Transverse colon (tissue), 4 donors: ENCODE measurements around the gene MTA2. TPM values are rescaled to one million over a fixed set of nuclear protein-coding genes. Genes with fewer than 3 reads are reported as not detected.

Experiments used
- DNase-seq: peaks from one replicate; pipeline ENCODE4 v3.0.0-alpha.2; 2019
- H3K27ac ChIP-seq, 4 donors: fragments of 200-600 bp; sonication (generic); 2 replicates each; pipeline ENCODE4 v1.5.1; 2016 to 2018; ENCODE audit warnings: inconsistent platforms in 4 of 4
- H3K27me3 ChIP-seq: fragments of 200-600 bp; sonication (generic); 2 replicates; pipeline ENCODE4 v1.5.1; 2017; ENCODE audit warnings: inconsistent platforms
- H3K36me3 ChIP-seq, 4 donors: fragments of 200-600 bp; sonication (generic); 2 replicates each; pipeline ENCODE4 v1.5.1; 2017 to 2019; ENCODE audit warnings: inconsistent platforms in 4 of 4
- H3K4me1 ChIP-seq, 4 donors: fragments of 200-600 bp; sonication (generic); 2 replicates each; pipeline ENCODE4 v1.5.1; 2017 to 2020; ENCODE audit warnings: inconsistent platforms in 4 of 4
- H3K4me3 ChIP-seq, 4 donors: fragments of 200-600 bp; sonication (generic); 1 replicate in 1 of 4; 2 replicates in 3 of 4; pipeline versions ENCODE4 v1.5.1 to v1.6.1; 2017 to 2019; ENCODE audit warnings: inconsistent platforms in 4 of 4
- H3K9me3 ChIP-seq, 2 donors: fragments of 200-600 bp; sonication (generic); 2 replicates each; pipeline ENCODE4 v1.5.1; 2017 to 2019; ENCODE audit warnings: inconsistent platforms in 2 of 2
- EP300 ChIP-seq: sonication (generic); formaldehyde crosslinking; IDR thresholded peaks from one replicate; pipeline ENCODE4 v1.6.1; 2017; ENCODE audit warnings: antibody characterized with exemption, low read depth
- POLR2A ChIP-seq: fragments of 450-650 bp; IDR thresholded peaks from one replicate; pipeline ENCODE4 v1.6.1; 2016; ENCODE audit warnings: antibody characterized with exemption, mild to moderate bottlenecking, moderate library complexity
- POLR2AphosphoS5 ChIP-seq, 3 donors: sonication (generic); formaldehyde crosslinking; IDR thresholded peaks; one replicate each; pipeline ENCODE4 v1.6.1; 2016; ENCODE audit warnings: antibody characterized with exemption in 3 of 3
- WGBS, 2 donors: methylation state at CpG; one replicate each; pipeline ENCODE4 v1.1.5; 2018; ENCODE audit warnings: low coverage in 1 of 2; 5-methylcytosine and 5-hydroxymethylcytosine counted together
- in situ Hi-C, 4 donors: fragments of 200-750 bp; cut with MboI; loops; one replicate each; pipeline versions ENCODE4 v1.15.0 to v1.15.1; 2017; ENCODE audit warnings: low sequenced_read_pairs in 3 of 4, low pct_ligation_motif_present in 1 of 4, low pct_unique_long_range_greater_than_20kb in 1 of 4
- intact Hi-C: fragments of 100-400 bp; cut with DNase I; formaldehyde crosslinking; loops from one replicate; pipeline ENCODE4 v1.15.1; 2023; ENCODE audit warnings: low total_unique reads
- small RNA-seq, 4 donors: library from RNA; depleted of rRNA; stranded (forward); fragments of <200 nt; gene quantifications; one replicate each; pipeline ENCODE3, GENCODE V24; 2016
- total RNA-seq, 4 donors: library from RNA; depleted of rRNA; stranded (reverse); fragments of >200 nt; gene quantifications; one replicate each; pipeline ENCODE4 v1.1.0, GENCODE V29; 2016
- TF ChIP-seq, protein P1 (sequence below), 5 experiments: fragments of 200-600 bp in 3 of 5; fragments of 450-650 bp in 2 of 5; sonication (generic) in 3 of 5; IDR thresholded peaks; 1 replicate in 2 of 5; 2 replicates in 3 of 5; pipeline ENCODE4 v1.5.1; 2016 to 2017; ENCODE audit warnings: antibody characterized with exemption in 5 of 5, inconsistent platforms in 3 of 5, mild to moderate bottlenecking in 2 of 5, moderate library complexity in 1 of 5

The MTA2 gene
- total RNA-seq, 4 donors from 2014 or later, result 42.0 to 80.1 (median 62.1) TPM

DNA sequence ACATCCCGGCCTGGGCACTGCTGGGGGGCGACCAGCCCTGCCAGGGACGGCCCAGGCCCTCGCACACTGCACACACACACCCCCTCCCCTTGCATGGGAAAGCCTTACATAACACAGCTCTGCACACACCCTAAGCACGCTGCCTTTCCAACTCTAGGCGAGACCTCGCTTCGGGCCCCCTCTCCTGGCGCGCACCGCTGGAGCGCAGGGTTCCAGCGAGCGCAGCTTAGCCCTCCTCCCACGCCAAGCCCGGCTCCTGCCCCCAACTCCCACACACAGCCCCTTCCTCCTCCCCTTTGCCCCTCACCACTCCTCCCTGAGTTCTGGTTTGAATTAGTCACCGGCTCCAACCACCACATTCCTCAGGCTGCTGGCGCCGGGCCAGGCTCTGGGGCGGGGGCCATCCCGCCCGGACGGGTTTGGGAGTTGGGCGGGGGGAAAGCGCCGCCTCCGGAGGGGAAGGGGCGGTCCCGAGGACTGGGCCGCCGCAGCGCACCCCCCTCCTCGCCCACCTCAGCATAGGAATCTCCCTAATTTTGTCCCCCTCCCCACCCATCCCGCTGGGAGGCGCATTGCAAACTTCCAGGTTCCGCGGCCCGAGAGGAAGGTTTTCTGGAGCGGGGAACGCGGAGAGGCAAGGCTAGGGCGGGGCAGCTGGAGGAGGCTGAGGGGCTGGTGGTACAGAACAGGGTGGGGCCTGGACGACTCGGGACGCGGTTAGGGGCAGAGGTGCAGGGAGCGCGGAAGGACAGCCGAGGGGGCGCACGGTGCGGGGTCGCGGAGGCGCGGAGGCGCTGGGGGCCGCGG is 56.0 kb downstream of the MTA2 start:
- H3K27ac ChIP-seq, result peak overlapping the region; percentile 96 to 100 (median 97)
- 0% methylated on average over 59 of the region's 59 CpGs; no CpG with 5 or more reads in 1 of the 2 donors for WGBS, 2 donors
- in situ Hi-C loops, result loop anchor here in 1 of 4 donors (10.0 kb wide), 1 partner anchor 121 kb away; no protein-coding TSS in a partner anchor
- H3K9me3 ChIP-seq, result no peaks in the 10 kb centered on the region
- TF ChIP-seq, protein P1, sequence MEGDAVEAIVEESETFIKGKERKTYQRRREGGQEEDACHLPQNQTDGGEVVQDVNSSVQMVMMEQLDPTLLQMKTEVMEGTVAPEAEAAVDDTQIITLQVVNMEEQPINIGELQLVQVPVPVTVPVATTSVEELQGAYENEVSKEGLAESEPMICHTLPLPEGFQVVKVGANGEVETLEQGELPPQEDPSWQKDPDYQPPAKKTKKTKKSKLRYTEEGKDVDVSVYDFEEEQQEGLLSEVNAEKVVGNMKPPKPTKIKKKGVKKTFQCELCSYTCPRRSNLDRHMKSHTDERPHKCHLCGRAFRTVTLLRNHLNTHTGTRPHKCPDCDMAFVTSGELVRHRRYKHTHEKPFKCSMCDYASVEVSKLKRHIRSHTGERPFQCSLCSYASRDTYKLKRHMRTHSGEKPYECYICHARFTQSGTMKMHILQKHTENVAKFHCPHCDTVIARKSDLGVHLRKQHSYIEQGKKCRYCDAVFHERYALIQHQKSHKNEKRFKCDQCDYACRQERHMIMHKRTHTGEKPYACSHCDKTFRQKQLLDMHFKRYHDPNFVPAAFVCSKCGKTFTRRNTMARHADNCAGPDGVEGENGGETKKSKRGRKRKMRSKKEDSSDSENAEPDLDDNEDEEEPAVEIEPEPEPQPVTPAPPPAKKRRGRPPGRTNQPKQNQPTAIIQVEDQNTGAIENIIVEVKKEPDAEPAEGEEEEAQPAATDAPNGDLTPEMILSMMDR (IDR thresholded peaks at IDR 0.05), result no peak
- no peak for TF ChIP-seq EP300
- TF ChIP-seq POLR2AphosphoS5 (IDR thresholded peaks at IDR 0.05), result peak; percentile 65 to 81 (median 78)
- TF ChIP-seq POLR2A, result no peak
- peaks cover 37 to 78% (median 64%) of the 10 kb centered on the region in 4 donors for H3K4me1 ChIP-seq
- H3K4me3 ChIP-seq, result peak overlapping the region; percentile 74 to 96 (median 80)
- no peaks in the 10 kb centered on the region for H3K27me3 ChIP-seq
- intact Hi-C loops, result loop anchor here (10.0 kb wide), 1 partner anchor 151 kb away; no protein-coding TSS in a partner anchor
- peak; percentile 93 for DNase-seq
- H3K36me3 ChIP-seq, result no peaks in the 10 kb centered on the region

DNA sequence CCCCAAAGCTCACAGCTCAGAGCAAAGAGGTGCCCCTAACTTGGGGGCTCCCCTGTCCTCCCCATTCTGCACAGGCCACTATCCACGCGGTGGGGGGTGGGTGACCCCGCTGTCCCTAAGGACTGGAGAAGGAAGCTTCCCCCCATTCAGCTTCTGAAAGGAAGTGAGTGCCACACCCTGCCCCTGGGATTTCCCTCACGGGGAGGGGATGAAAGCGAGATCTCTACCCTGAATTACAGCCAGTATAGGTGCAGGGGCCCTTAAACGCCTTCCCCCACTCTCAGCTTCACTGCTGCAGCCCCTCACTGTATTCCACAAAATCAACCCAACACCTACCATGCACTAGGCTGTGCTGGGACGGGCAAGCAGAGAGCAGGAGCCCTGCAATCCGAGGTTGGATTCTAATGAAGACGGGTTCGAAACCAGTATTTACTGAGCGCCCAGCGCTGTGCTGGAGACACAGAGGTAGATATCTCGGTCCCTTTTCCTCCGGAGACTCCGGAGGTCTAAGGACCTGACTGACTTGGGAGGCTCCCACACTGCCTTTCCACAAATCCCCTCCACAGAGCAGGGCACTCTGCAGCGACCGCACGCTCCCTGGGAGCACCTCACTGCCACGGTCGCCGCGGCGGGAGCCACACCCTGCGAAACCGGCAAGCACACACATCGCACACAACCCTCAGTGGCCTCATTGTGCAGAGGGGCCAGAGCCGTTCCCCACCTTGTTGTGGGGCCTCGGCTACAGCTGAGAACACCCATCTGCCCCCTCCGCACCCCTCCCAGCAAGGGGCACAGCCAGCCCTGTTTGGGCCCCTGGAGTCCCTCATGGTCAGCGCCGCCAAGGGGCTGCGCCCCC is 56.9 kb downstream of the MTA2 start:
- 1% methylated on average over 30 of the region's 32 CpGs; no CpG with 5 or more reads in 1 of the 2 donors for WGBS, 2 donors
- Histone ChIP-seq H3K4me3 (peak overlapping the region; percentile 74 to 96 (median 80)), H3K36me3 (no peaks in the 10 kb centered on the region), H3K4me1 (peaks cover 45 to 80% (median 67%) of the 10 kb centered on the region in 4 donors), H3K27me3 (no peaks in the 10 kb centered on the region), H3K9me3 (no peaks in the 10 kb centered on the region), H3K27ac (peak overlapping the region; percentile 96 to 100 (median 97))
- TF ChIP-seq POLR2AphosphoS5 (IDR thresholded peaks at IDR 0.05) (no peak), POLR2A (no peak), EP300 (no peak)
- TF ChIP-seq, protein P1 (IDR thresholded peaks at IDR 0.05), result no peak
- in situ Hi-C loops, result loop anchor here in 1 of 4 donors (10.0 kb wide), 1 partner anchor 120 kb away; no protein-coding TSS in a partner anchor
- intact Hi-C loops, result loop anchor here (10.0 kb wide), 1 partner anchor 150 kb away; no protein-coding TSS in a partner anchor
- peak; percentile 68 for DNase-seq

DNA sequence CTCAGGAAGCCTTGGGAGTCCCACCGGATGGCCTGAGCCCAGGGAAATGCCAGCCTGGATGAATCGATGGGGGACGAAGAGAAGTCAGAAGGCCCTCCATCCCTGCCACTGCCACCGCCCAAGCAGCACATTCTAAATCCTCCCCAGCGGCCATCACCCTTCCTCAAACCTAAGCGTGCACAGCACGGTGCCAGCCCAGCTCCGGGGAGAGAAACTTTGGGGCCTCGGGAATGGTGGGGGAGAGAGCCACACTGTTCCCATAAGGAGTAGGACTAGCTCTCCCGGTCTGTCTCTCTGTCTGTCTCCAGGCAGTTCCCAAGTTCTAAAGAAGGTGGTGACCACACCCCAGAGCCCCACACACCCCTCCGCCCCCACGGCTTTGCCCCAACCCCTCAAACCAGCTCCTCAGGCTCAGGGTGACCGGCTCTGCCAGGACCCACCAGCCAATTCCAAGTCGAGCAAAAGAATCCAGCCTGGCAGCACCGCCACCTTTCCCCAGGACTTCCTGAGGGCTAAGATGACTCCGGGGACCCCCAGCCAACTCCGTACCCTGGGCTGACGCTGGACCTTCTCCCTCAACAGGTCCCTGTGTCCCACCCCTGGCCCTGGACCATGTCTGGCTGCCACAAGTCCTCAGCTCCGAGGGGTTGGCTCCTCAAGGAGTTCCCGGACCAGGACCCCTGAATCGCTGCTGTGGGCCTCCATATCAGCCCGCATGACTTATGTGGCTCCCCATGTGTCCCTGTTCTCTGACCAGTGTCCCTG is 57.8 kb downstream of the MTA2 start:
- no peak for DNase-seq
- Histone ChIP-seq H3K4me1 (peaks cover 51 to 80% (median 71%) of the 10 kb centered on the region in 4 donors), H3K4me3 (peak overlapping the region; percentile 74 to 96 (median 80)), H3K9me3 (no peaks in the 10 kb centered on the region), H3K27ac (peak overlapping the region; percentile 96 to 100 (median 97)), H3K36me3 (no peaks in the 10 kb centered on the region), H3K27me3 (no peaks in the 10 kb centered on the region)
- in situ Hi-C loops, result loop anchor here in 1 of 4 donors (10.0 kb wide), 1 partner anchor 119 kb away; no protein-coding TSS in a partner anchor
- 60 to 62% methylated on average over 4 to 22 of the region's 22 CpGs for WGBS, 2 donors
- intact Hi-C loops, result loop anchor here (2.0 to 10.0 kb wide), 2 partner anchors 119 to 149 kb away; no protein-coding TSS in a partner anchor
- TF ChIP-seq, protein P1 (IDR thresholded peaks at IDR 0.05), result no peak
- TF ChIP-seq POLR2A (no peak), EP300 (no peak), POLR2AphosphoS5 (IDR thresholded peaks at IDR 0.05) (no peak)

Small RNA genes within 50 kb of the gene (small RNA-seq; reads per million reads assigned to genes)
- gene AP001458.1 (0 reads per million in 4 donors), gene EEF1G (0 reads per million in 4 donors), gene MIR6747 (0 to 0.55 (median 0) reads per million in 4 donors)

Other genes starting within 250 kb of the MTA2 start
- gene SCGB1A1, start 182.8 kb downstream of the MTA2 start, total RNA-seq, result not detected
- 1,000 to 10,000 TPM in 1 of 4 donors, 100 to 1,000 TPM in 3; 561 to 1,032 (median 742) TPM for gene AHNAK, start 55.1 kb downstream of the MTA2 start, total RNA-seq
- gene EEF1G, start 28.0 kb downstream of the MTA2 start, total RNA-seq, result 1,000 to 10,000 TPM in 3 of 4 donors, 100 to 1,000 TPM in 1; 337 to 1,276 (median 1,207) TPM
- gene TUT1, start 10.3 kb downstream of the MTA2 start, total RNA-seq, result 10 to 100 TPM in 2 of 4 donors, 1 to 10 TPM in 2; 6.0 to 12.4 (median 9.8) TPM
- gene EML3, start 10.9 kb upstream of the MTA2 start, total RNA-seq, result 10 to 100 TPM; 35.0 to 61.1 (median 44.9) TPM
- 1 to 10 TPM in 2 of 4 donors, not detected in 2; 5.3 to 5.6 TPM for gene ROM1, start 11.4 kb upstream of the MTA2 start, total RNA-seq
- 10 to 100 TPM; 28.0 to 47.4 (median 40.8) TPM for gene B3GAT3, start 20.1 kb upstream of the MTA2 start, total RNA-seq
- gene GANAB, start 44.7 kb upstream of the MTA2 start, total RNA-seq, result 100 to 1,000 TPM in 3 of 4 donors, 10 to 100 TPM in 1; 60.2 to 129 (median 120) TPM
- 10 to 100 TPM; 10.3 to 37.0 (median 18.4) TPM for gene INTS5, start 51.4 kb upstream of the MTA2 start, total RNA-seq
- 10 to 100 TPM; 12.5 to 53.7 (median 37.7) TPM for gene C11orf98, start 63.3 kb upstream of the MTA2 start, total RNA-seq
- 10 to 100 TPM in 1 of 4 donors, 1 to 10 TPM in 1, not detected in 2; 6.0 to 17.0 TPM for gene CSKMT, start 63.4 kb upstream of the MTA2 start, total RNA-seq
- gene UQCC3, start 69.8 kb upstream of the MTA2 start, total RNA-seq, result 10 to 100 TPM in 3 of 4 donors, 1 to 10 TPM in 1; 6.4 to 26.2 (median 15.3) TPM
- 10 to 100 TPM in 2 of 4 donors, 1 to 10 TPM in 2; 7.5 to 16.1 (median 10.1) TPM for gene LBHD1, start 70.4 kb upstream of the MTA2 start, total RNA-seq
- 100 to 1,000 TPM; 129 to 219 (median 142) TPM for gene UBXN1, start 77.2 kb upstream of the MTA2 start, total RNA-seq
- 10 to 100 TPM in 1 of 4 donors, 1 to 10 TPM in 3; 8.2 to 24.7 (median 9.0) TPM for gene LRRN4CL, start 87.7 kb upstream of the MTA2 start, total RNA-seq
- gene BSCL2, start 105.6 kb upstream of the MTA2 start, total RNA-seq, result 100 to 1,000 TPM in 1 of 4 donors, 10 to 100 TPM in 3; 61.7 to 155 (median 75.7) TPM
- gene GNG3, start 105.8 kb upstream of the MTA2 start, total RNA-seq, result under 1 TPM in 1 of 4 donors, not detected in 3; 0.64 TPM
- 100 to 1,000 TPM in 1 of 4 donors, 10 to 100 TPM in 3; 21.8 to 116 (median 59.6) TPM for gene HNRNPUL2, start 125.6 kb upstream of the MTA2 start, total RNA-seq
- 10 to 100 TPM in 3 of 4 donors, 1 to 10 TPM in 1; 6.7 to 27.0 (median 17.0) TPM for gene TTC9C, start 126.6 kb upstream of the MTA2 start, total RNA-seq
- 10 to 100 TPM in 3 of 4 donors, 1 to 10 TPM in 1; 8.4 to 20.9 (median 14.0) TPM for gene ZBTB3, start 152.3 kb upstream of the MTA2 start, total RNA-seq
- 10 to 100 TPM in 2 of 4 donors, 1 to 10 TPM in 2; 1.2 to 28.5 (median 14.1) TPM for gene POLR2G, start 159.7 kb upstream of the MTA2 start, total RNA-seq
- gene TAF6L, start 169.5 kb upstream of the MTA2 start, total RNA-seq, result 100 to 1,000 TPM in 1 of 4 donors, 10 to 100 TPM in 3; 18.9 to 234 (median 22.8) TPM
- 100 to 1,000 TPM in 2 of 4 donors, 10 to 100 TPM in 2; 65.9 to 112 (median 89.8) TPM for gene TMEM179B, start 185.5 kb upstream of the MTA2 start, total RNA-seq
- 10 to 100 TPM; 10.1 to 42.1 (median 29.6) TPM for gene TMEM223, start 190.1 kb upstream of the MTA2 start, total RNA-seq
- gene NXF1, start 203.6 kb upstream of the MTA2 start, total RNA-seq, result 100 to 1,000 TPM in 1 of 4 donors, 10 to 100 TPM in 3; 38.2 to 134 (median 60.0) TPM
- gene STX5, start 230.2 kb upstream of the MTA2 start, total RNA-seq, result 10 to 100 TPM; 15.3 to 62.5 (median 30.2) TPM
- gene TEX54, start 231.0 kb upstream of the MTA2 start, total RNA-seq, result not detected
- 10 to 100 TPM; 25.3 to 37.8 (median 27.6) TPM for gene WDR74, start 237.7 kb upstream of the MTA2 start, total RNA-seq